Panc1 (cell line): ENCODE results near the gene ATP2A3. TPM values are rescaled to one million over a fixed set of nuclear protein-coding genes. Genes with fewer than 3 reads are reported as not detected.

ENCODE experiments used
- ATAC-seq: fragments of 200-7000 bp; cut with Tn5 transposase; 2 replicates; pipeline ENCODE4 v1.9.1; 2020; ENCODE audit warnings: mild to moderate bottlenecking, moderate library complexity
- BruUV-seq: library from RNA; stranded (reverse); fragments of 400-500 nt; replicated peaks from 2 replicates; lab custom pipeline; 2021; lab: Mats Ljungman, UMichigan
- CTCF ChIA-PET: fragments of 300-600 bp; sonication (Branson Sonifier 250); formaldehyde crosslinking; loops from one replicate; lab custom pipeline; 2022; ENCODE audit warnings: antibody characterized with exemption; lab: Charles Lee
- POLR2A ChIA-PET: fragments of 300-600 bp; sonication (Branson Sonifier 250); formaldehyde crosslinking; loops from one replicate; lab custom pipeline; 2022; ENCODE audit warnings: antibody characterized with exemption; lab: Charles Lee
- DNase-seq: peaks from one replicate; pipeline ENCODE4 v3.0.0-alpha.2; 2010; ENCODE audit warnings: low read depth, low spot score
- H3K27ac ChIP-seq: 2 replicates; pipeline ENCODE4 v1.5.1; 2011; ENCODE audit warnings: mild to moderate bottlenecking, low read length, inconsistent platforms
- H3K27me3 ChIP-seq: fragments of 200-500 bp; sonication (Bioruptor generic); 2 replicates; pipeline ENCODE4 v1.6.0; 2014; ENCODE audit warnings: low read length, inconsistent platforms; ENCODE audit not compliant: control insufficient read depth, insufficient read depth
- H3K36me3 ChIP-seq: fragments of 200-500 bp; sonication (Bioruptor generic); 2 replicates; pipeline ENCODE4 v1.5.1; 2014; ENCODE audit warnings: inconsistent platforms, mild to moderate bottlenecking, low read length, moderate library complexity; ENCODE audit not compliant: control insufficient read depth, insufficient read depth
- H3K4me1 ChIP-seq: 2 replicates; pipeline ENCODE4 v1.5.1; 2011; ENCODE audit warnings: inconsistent platforms, mild to moderate bottlenecking, low read length, moderate library complexity; ENCODE audit not compliant: control insufficient read depth, insufficient read depth
- H3K4me3 ChIP-seq, 2 experiments: 2 replicates each; pipeline ENCODE4 v1.5.1; 2011 to 2012; ENCODE audit warnings: low read depth in 2 of 2, low read length in 2 of 2, mild to moderate bottlenecking in 2 of 2, inconsistent platforms in 1 of 2, moderate library complexity in 1 of 2
- H3K9me3 ChIP-seq: fragments of 200-500 bp; sonication (Bioruptor generic); 2 replicates; pipeline ENCODE4 v1.5.1; 2014; ENCODE audit warnings: low read depth, mild to moderate bottlenecking, inconsistent platforms, low read length, moderate library complexity; ENCODE audit not compliant: control insufficient read depth, insufficient read depth
- POLR2AphosphoS5 ChIP-seq: IDR thresholded peaks from 2 replicates; pipeline ENCODE4 v1.6.1; 2012; ENCODE audit warnings: mild to moderate bottlenecking, low read depth, low read length, moderate library complexity
- SIN3A ChIP-seq: IDR thresholded peaks from 2 replicates; pipeline ENCODE4 v1.6.1; 2012; ENCODE audit warnings: low read depth, mild to moderate bottlenecking, low read length, moderate library complexity, borderline replicate concordance; ENCODE audit not compliant: insufficient read depth
- TCF7L2 ChIP-seq: IDR thresholded peaks from 2 replicates; pipeline ENCODE4 v1.6.1; 2011; ENCODE audit warnings: mild to moderate bottlenecking, low read depth, low read length, inconsistent platforms
- in situ Hi-C: cut with HindIII; loops from 2 replicates; pipeline ENCODE4 v1.10.0; 2016; ENCODE audit warnings: low sequenced_read_pairs, low pct_unique_long_range_greater_than_20kb
- intact Hi-C: fragments of 100-400 bp; cut with micrococcal nuclease; formaldehyde crosslinking; loops from one replicate; pipeline ENCODE4 v1.10.0; 2022; ENCODE audit not compliant: unreplicated experiment
- total RNA-seq: library from RNA; stranded (reverse); gene quantifications from one replicate; pipeline ENCODE4 v1.2.1, GENCODE V29; 2021; ENCODE audit not compliant: unreplicated experiment
- TF ChIP-seq, protein P1 (sequence below): fragments of 450-650 bp; IDR thresholded peaks from 2 replicates; pipeline ENCODE4 v1.5.1; 2017; ENCODE audit warnings: mild to moderate bottlenecking
- TF ChIP-seq, protein P2 (sequence below), 2 experiments: IDR thresholded peaks; 2 replicates each; pipeline ENCODE4 v1.6.1; 2011 to 2012; ENCODE audit warnings: low read depth in 2 of 2, control low read depth in 1 of 2, low read length in 1 of 2, mild to moderate bottlenecking in 1 of 2, moderate library complexity in 1 of 2; ENCODE audit not compliant: insufficient read depth in 1 of 2

ATP2A3 gene
- total RNA-seq, 1 experiment from 2014 or later, result 29.7 TPM

DNA sequence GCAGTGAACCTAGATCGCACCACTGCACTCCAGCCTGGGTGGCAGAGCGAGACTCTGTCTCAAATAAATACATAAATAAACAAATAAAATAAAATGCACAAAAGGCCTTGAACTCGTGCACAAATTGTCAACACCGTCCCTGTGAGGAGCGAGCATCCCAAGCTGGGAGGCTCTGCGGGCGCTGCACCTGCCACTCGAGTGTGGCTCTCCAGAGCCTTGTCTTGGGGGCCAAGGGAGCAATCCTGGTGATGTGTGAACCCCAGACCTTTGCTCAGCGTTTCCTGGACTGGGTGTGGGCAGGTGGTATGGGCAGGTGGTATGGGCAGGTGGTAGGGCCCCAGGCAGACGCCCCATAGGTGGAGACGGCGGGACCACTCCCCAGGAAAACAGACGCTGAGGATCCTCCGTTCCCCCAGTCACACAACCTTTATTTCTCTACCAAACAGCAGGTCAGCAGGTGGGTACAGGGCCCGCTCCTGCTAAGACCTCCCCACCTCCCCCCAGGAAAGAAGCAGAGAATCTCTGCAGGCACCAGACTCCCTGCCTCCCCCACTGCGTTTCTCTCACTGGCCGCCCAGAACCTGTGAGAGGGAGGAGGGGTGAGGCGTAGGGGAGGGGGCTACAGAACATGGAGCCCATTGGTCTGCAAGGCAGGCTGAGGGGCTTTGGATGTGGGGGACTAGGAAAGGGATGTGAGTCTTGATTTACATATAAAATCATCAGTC is 40.6 kb downstream of the ATP2A3 start:
- Histone ChIP-seq H3K4me1 (no peaks in the 10 kb centered on the region), H3K27me3 (no peaks in the 10 kb centered on the region), H3K36me3 (no peaks in the 10 kb centered on the region), H3K9me3 (no peaks in the 10 kb centered on the region), H3K4me3 (no peak overlapping the region), H3K27ac (no peak overlapping the region)
- DNase-seq, result no peak
- no peak for ATAC-seq
- in situ Hi-C loops, result no loop called here
- ChIA-PET CTCF (interaction anchor here (0.5 kb wide), 1 partner anchor 10 kb away, joined by 4 read pairs; no protein-coding TSS in a partner anchor), POLR2A (no interaction called here)
- intact Hi-C loops, result no loop called here
- TF ChIP-seq, protein P1, sequence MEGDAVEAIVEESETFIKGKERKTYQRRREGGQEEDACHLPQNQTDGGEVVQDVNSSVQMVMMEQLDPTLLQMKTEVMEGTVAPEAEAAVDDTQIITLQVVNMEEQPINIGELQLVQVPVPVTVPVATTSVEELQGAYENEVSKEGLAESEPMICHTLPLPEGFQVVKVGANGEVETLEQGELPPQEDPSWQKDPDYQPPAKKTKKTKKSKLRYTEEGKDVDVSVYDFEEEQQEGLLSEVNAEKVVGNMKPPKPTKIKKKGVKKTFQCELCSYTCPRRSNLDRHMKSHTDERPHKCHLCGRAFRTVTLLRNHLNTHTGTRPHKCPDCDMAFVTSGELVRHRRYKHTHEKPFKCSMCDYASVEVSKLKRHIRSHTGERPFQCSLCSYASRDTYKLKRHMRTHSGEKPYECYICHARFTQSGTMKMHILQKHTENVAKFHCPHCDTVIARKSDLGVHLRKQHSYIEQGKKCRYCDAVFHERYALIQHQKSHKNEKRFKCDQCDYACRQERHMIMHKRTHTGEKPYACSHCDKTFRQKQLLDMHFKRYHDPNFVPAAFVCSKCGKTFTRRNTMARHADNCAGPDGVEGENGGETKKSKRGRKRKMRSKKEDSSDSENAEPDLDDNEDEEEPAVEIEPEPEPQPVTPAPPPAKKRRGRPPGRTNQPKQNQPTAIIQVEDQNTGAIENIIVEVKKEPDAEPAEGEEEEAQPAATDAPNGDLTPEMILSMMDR, result no peak
- TF ChIP-seq SIN3A (no peak), POLR2AphosphoS5 (no peak), TCF7L2 (no peak)
- TF ChIP-seq, protein P2, sequence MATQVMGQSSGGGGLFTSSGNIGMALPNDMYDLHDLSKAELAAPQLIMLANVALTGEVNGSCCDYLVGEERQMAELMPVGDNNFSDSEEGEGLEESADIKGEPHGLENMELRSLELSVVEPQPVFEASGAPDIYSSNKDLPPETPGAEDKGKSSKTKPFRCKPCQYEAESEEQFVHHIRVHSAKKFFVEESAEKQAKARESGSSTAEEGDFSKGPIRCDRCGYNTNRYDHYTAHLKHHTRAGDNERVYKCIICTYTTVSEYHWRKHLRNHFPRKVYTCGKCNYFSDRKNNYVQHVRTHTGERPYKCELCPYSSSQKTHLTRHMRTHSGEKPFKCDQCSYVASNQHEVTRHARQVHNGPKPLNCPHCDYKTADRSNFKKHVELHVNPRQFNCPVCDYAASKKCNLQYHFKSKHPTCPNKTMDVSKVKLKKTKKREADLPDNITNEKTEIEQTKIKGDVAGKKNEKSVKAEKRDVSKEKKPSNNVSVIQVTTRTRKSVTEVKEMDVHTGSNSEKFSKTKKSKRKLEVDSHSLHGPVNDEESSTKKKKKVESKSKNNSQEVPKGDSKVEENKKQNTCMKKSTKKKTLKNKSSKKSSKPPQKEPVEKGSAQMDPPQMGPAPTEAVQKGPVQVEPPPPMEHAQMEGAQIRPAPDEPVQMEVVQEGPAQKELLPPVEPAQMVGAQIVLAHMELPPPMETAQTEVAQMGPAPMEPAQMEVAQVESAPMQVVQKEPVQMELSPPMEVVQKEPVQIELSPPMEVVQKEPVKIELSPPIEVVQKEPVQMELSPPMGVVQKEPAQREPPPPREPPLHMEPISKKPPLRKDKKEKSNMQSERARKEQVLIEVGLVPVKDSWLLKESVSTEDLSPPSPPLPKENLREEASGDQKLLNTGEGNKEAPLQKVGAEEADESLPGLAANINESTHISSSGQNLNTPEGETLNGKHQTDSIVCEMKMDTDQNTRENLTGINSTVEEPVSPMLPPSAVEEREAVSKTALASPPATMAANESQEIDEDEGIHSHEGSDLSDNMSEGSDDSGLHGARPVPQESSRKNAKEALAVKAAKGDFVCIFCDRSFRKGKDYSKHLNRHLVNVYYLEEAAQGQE (IDR thresholded peaks at IDR 0.05; ENCODE audit: insufficient read depth in 1 of 2, low read depth in 2 of 2, low read length in 1 of 2), result no peak
- no TSS peak for BruUV-seq

DNA sequence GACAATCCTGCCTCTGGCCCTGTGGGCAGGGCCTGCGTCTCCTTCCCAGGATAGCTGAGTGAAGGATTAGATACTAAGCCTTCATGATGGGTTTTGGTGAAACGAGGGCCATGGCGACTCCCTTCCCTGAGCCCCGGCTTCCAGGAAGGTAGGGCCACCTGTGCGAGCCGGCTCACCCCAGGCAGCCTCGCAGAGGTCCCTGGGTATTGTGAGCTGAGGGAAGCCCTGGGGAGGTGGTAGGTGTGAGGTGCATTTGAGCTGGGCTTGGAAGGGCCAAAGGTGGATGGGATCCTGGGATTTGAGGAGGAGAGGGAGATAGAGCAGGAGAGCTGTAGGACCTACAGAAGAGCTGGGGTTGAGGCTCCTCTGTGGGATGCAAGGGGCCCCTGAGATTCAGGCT is 41.5 kb downstream of the ATP2A3 start:
- Histone ChIP-seq H3K4me1 (no peaks in the 10 kb centered on the region), H3K27me3 (no peaks in the 10 kb centered on the region), H3K4me3 (no peak overlapping the region), H3K27ac (no peak overlapping the region), H3K36me3 (no peaks in the 10 kb centered on the region), H3K9me3 (no peaks in the 10 kb centered on the region)
- intact Hi-C loops (no loop called here), in situ Hi-C loops (no loop called here)
- ATAC-seq (no peak), DNase-seq (no peak)
- BruUV-seq, result no TSS peak
- no peak for TF ChIP-seq TCF7L2
- no peak for TF ChIP-seq SIN3A
- no peak for TF ChIP-seq POLR2AphosphoS5
- TF ChIP-seq, protein P2 (IDR thresholded peaks at IDR 0.05; ENCODE audit: insufficient read depth in 1 of 2, low read depth in 2 of 2, low read length in 1 of 2), result no peak
- TF ChIP-seq, protein P1, result no peak
- ChIA-PET POLR2A (interaction anchor here (0.7 kb wide), 1 partner anchor 730 kb away, joined by 6 read pairs; no protein-coding TSS in a partner anchor), CTCF (no interaction called here)
